ENCODE measurements around the gene SOX1.

- TF ChIP-seq CTCF (IDR thresholded peaks at IDR 0.05), result no peak
- no peak for TF ChIP-seq EZH2 (IDR thresholded peaks at IDR 0.05; ENCODE audit: borderline replicate concordance, insufficient read depth, low read depth, low read length, poor library complexity, severe bottlenecking)
These were observed 7.4 kb downstream of the SOX1 start for GRCh38 chr13:112074139-112074865.

Data from B cell (primary cell).